HG03135 (cell line): Measurements from ENCODE around the gene ATP6V0C.

Experiments used
- ATAC-seq: cut with Tn5 transposase; IDR thresholded peaks from one replicate; pipeline ENCODE4 v1.9.1; 2021; ENCODE audit warnings: mild to moderate bottlenecking, moderate library complexity; ENCODE audit not compliant: unreplicated experiment

Gene ATP6V0C

GRCh38 chr16:2490190-2491105 is 23.3 kb upstream of the ATP6V0C start:
- ATAC-seq: no peak

GRCh38 chr16:2492292-2492691 is 21.5 kb upstream of the ATP6V0C start:
- no peak for ATAC-seq

- no peak for ATAC-seq
Measured at GRCh38 chr16:2493605-2494004, 20.1 kb upstream of the ATP6V0C start.

- no peak for ATAC-seq
Measured at GRCh38 chr16:2494616-2495015, 19.1 kb upstream of the ATP6V0C start.

- ATAC-seq: no peak
Measured at GRCh38 chr16:2495041-2495440, 18.7 kb upstream of the ATP6V0C start.

- ATAC-seq: no peak
Measured at GRCh38 chr16:2496223-2497115, 17.3 kb upstream of the ATP6V0C start.

- no peak for ATAC-seq
Measured at GRCh38 chr16:2497116-2497630, 16.6 kb upstream of the ATP6V0C start.

- ATAC-seq: no peak
Measured at GRCh38 chr16:2497695-2498484, 15.9 kb upstream of the ATP6V0C start.

GRCh38 chr16:2498531-2499253 is 15.1 kb upstream of the ATP6V0C start:
- ATAC-seq: no peak

- ATAC-seq: no peak
Measured at GRCh38 chr16:2499454-2499853, 14.3 kb upstream of the ATP6V0C start.

GRCh38 chr16:2499890-2500429 is 13.8 kb upstream of the ATP6V0C start:
- ATAC-seq: no peak

GRCh38 chr16:2500430-2500917 is 13.3 kb upstream of the ATP6V0C start:
- no peak for ATAC-seq

- no peak for ATAC-seq
Measured at GRCh38 chr16:2500918-2501750, 12.6 kb upstream of the ATP6V0C start.

GRCh38 chr16:2501946-2502895 is 11.5 kb upstream of the ATP6V0C start:
- no peak for ATAC-seq

GRCh38 chr16:2505695-2506094 is 8.1 kb upstream of the ATP6V0C start:
- ATAC-seq: no peak

GRCh38 chr16:2507052-2507659 is 6.6 kb upstream of the ATP6V0C start:
- ATAC-seq: peak; percentile 59

GRCh38 chr16:2507665-2508064 is 6.1 kb upstream of the ATP6V0C start:
- ATAC-seq: peak; percentile 12
